HFFc6 (cell line): ENCODE results near the gene FBXL14. TPM values are rescaled to one million over a fixed set of nuclear protein-coding genes. Genes with fewer than 3 reads are reported as not detected.
"Not testable (repeated sequence)": the region's sequence is repeated elsewhere in the genome, so short reads cannot be mapped to it uniquely, and the experiment has no call there.

Experiments
- DNase-seq: peaks from one replicate; pipeline ENCODE4 v3.0.0-alpha.2; 2018
- H3K27ac Mint-ChIP-seq: 2 replicates; pipeline ENCODE4 v1.8.0; 2020; ENCODE audit warnings: mild to moderate bottlenecking, mixed read lengths
- H3K27me3 Mint-ChIP-seq: 2 replicates; pipeline ENCODE4 v1.8.0; 2021; ENCODE audit warnings: mild to moderate bottlenecking, moderate library complexity, mixed read lengths; ENCODE audit not compliant: insufficient read depth
- H3K36me3 Mint-ChIP-seq: 2 replicates; pipeline ENCODE4 v1.8.0; 2021; ENCODE audit warnings: low read depth, mixed read lengths
- H3K4me1 Mint-ChIP-seq: 2 replicates; pipeline ENCODE4 v1.8.0; 2020; ENCODE audit warnings: low read depth, mixed read lengths
- H3K4me3 Mint-ChIP-seq: 2 replicates; pipeline ENCODE4 v1.8.0; 2020; ENCODE audit warnings: mild to moderate bottlenecking, moderate library complexity, mixed read lengths
- H3K9me3 Mint-ChIP-seq: 2 replicates; pipeline ENCODE4 v1.8.0; 2020; ENCODE audit warnings: mild to moderate bottlenecking, mixed read lengths
- CTCF ChIP-seq: fragments of 200-600 bp; sonication (generic); IDR thresholded peaks from 2 replicates; pipeline ENCODE4 v1.5.0; 2021; ENCODE audit warnings: antibody characterized with exemption, mild to moderate bottlenecking
- total RNA-seq, 6 experiments: library from RNA; stranded (reverse); fragmentation: NEBNext Ultra II Directional; extraction: Animal tissue kit (Norgen Biotek cat#: 25700); gene quantifications; 2 replicates in 1 of 6; 3 replicates in 5 of 6; pipeline ENCODE4 v1.2.3, GENCODE V29; 2021

FBXL14 gene
- total RNA-seq, 6 experiments from 2014 or later, result 5.2 to 6.5 (median 5.4) TPM

DNA sequence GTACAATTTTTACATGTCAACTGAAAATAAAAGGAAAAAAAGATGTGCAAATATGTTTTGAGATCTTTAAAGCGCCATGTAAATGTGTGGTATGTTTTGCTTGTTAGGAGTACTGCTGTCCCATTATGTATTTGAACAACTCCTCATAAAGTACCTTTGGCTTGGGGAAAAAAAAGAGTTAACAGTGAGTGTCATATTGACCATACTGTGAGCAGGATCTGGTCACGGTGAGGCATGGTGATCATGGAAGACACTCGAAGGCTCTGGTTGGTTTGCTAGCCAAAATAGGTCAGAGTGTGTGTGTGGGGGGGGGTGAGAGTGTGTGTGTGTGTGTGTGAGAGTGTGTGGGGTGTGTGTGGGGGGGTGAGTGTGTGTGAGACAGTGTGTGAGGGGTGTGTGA, 10.1 kb upstream of the FBXL14 start:
- peak overlapping the region; percentile 94 for H3K27ac Mint-ChIP-seq
- H3K27me3 Mint-ChIP-seq, result peaks cover 5% of the 10 kb centered on the region
- DNase-seq, result no peak
- no peaks in the 10 kb centered on the region for H3K9me3 Mint-ChIP-seq
- no peak for TF ChIP-seq CTCF
- H3K4me1 Mint-ChIP-seq, result peaks cover 85% of the 10 kb centered on the region
- peaks cover 14% of the 10 kb centered on the region for H3K36me3 Mint-ChIP-seq
- peak overlapping the region; percentile 91 for H3K4me3 Mint-ChIP-seq

- Mint-ChIP-seq H3K27ac (peak overlapping the region; percentile 94), H3K27me3 (peaks cover 5% of the 10 kb centered on the region), H3K36me3 (peaks cover 17% of the 10 kb centered on the region), H3K9me3 (no peaks in the 10 kb centered on the region), H3K4me3 (peak overlapping the region; percentile 91; the same call in 1 of the 2 replicates), H3K4me1 (peaks cover 86% of the 10 kb centered on the region)
- no peak for DNase-seq
- TF ChIP-seq CTCF, result no peak
Measured at GRCh38 chr12:1603269-1603993, 9.1 kb upstream of the FBXL14 start.

DNA sequence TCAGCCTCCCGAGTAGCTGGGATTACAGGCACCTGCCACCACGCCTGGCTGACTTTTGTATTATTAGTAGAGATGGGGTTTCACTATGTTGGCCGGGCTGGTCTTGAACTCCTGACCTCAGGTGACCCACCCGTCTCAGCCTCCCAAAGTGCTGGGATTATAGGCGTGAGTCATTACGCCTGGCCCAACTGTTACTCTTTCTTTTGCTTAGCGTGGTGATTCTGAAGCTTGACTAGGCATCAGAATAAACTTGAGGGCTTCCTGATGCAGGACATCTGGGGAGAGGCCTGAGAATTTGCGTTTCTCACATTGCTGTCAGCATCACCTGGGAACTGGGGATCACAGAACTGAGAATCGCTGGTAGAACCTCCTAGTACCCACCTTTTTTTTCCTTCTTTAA, 8.3 kb upstream of the FBXL14 start:
- Mint-ChIP-seq H3K4me3 (peak overlapping the region; percentile 39; the same call in 1 of the 2 replicates), H3K4me1 (peaks cover 84% of the 10 kb centered on the region), H3K27ac (peak overlapping the region; percentile 94), H3K36me3 (peaks cover 16% of the 10 kb centered on the region)
- not testable (repeated sequence) for DNase-seq, H3K27me3 Mint-ChIP-seq, H3K9me3 Mint-ChIP-seq

- Mint-ChIP-seq H3K4me1 (peaks cover 79% of the 10 kb centered on the region), H3K4me3 (no peak overlapping the region), H3K9me3 (no peaks in the 10 kb centered on the region), H3K27me3 (peaks cover 9% of the 10 kb centered on the region), H3K27ac (peak overlapping the region; percentile 44), H3K36me3 (peaks cover 16% of the 10 kb centered on the region)
- DNase-seq, result no peak
- no peak for TF ChIP-seq CTCF
Measured at GRCh38 chr12:1598757-1599156, 4.4 kb upstream of the FBXL14 start.

- Mint-ChIP-seq H3K36me3 (peaks cover 31% of the 10 kb centered on the region), H3K27ac (peak overlapping the region; percentile 98), H3K27me3 (peaks cover 19% of the 10 kb centered on the region), H3K4me1 (peaks cover 77% of the 10 kb centered on the region), H3K9me3 (no peaks in the 10 kb centered on the region), H3K4me3 (peak overlapping the region; percentile 88)
- no peak for TF ChIP-seq CTCF
- peak; percentile 80 for DNase-seq
Measured at GRCh38 chr12:1595690-1596347, 1.4 kb upstream of the FBXL14 start.

DNA sequence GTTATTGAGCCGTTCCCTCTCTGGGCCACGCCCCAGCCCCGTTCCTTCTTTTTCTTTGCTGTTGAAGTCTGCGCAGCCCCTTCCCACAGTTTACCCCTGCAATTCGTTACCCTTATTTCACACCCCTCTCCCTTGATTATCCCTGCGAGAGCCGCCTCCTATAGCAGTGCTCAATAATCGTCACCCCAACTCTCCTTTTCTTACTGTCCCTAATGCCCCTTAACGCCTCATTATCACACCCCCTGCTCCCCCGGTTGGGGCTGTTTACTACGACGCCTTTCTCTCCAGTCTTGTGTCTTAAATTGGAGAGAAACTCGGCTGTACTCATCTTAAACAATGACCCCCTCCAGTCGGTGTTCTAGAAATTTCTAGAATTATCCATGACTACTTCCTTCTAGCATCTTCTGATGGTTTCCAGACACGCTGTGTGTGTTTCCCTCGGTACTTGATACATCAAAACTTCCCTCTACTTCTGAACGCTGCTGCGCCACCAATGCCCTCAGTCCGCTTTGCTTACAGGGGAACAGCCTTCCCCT, 713 bp upstream of the FBXL14 start:
- Mint-ChIP-seq H3K36me3 (peaks cover 35% of the 10 kb centered on the region), H3K9me3 (no peaks in the 10 kb centered on the region), H3K4me1 (peaks cover 77% of the 10 kb centered on the region), H3K27ac (peak overlapping the region; percentile 98), H3K4me3 (peak overlapping the region; percentile 88), H3K27me3 (peaks cover 19% of the 10 kb centered on the region)
- no peak for DNase-seq
- TF ChIP-seq CTCF, result 0 out of 2 replicates have a peak, but pooled peaks have one; percentile 12
